SK-N-MC (cell line): ENCODE measurements around the gene CYB5R3.

Experiments
- EZH2 ChIP-seq: fragments of 200-600 bp; sonication (generic); IDR thresholded peaks from one replicate; pipeline ENCODE4 v1.6.1; 2017; ENCODE audit warnings: antibody characterized with exemption
- FOXP2 ChIP-seq: optimal IDR thresholded peaks from 2 replicates; pipeline ENCODE3; 2011; ENCODE audit warnings: mild to moderate bottlenecking, moderate library complexity; ENCODE audit not compliant: insufficient read depth; ENCODE audit errors: extremely low read length, control extremely low read depth
- POLR2AphosphoS5 ChIP-seq: IDR thresholded peaks from 2 replicates; pipeline ENCODE4 v1.6.1; 2012; ENCODE audit warnings: mild to moderate bottlenecking, low read depth, low read length, borderline replicate concordance

GRCh38 chr22:42625416-42625815 is 23.8 kb downstream of the CYB5R3 start:
- no peak for TF ChIP-seq EZH2
- TF ChIP-seq POLR2AphosphoS5 = no peak
- TF ChIP-seq FOXP2 = no peak
